A549 (cell line): ENCODE data around the gene PATE3. TPM values are rescaled to one million over a fixed set of nuclear protein-coding genes. Genes with fewer than 3 reads are reported as not detected.

Experiments
- ATAC-seq, 2 experiments: fragments of 200-7000 bp in 1 of 2; fragments of >200 bp in 1 of 2; cut with Nextera tagmentation in 1 of 2; cut with Tn5 transposase in 1 of 2; 3 replicates each; pipeline versions ENCODE4 v1.8.0 to v1.9.1; 2018 to 2020; ENCODE audit warnings: mild to moderate bottlenecking in 1 of 2, moderate library complexity in 1 of 2
- CTCF ChIA-PET: fragments of 300-600 bp; sonication (Branson Sonifier 250); formaldehyde crosslinking; extraction: SDS; loops from one replicate; lab custom pipeline; 2021; ENCODE audit warnings: antibody characterized with exemption, inconsistent platforms; lab: Yijun Ruan, JAX
- POLR2A ChIA-PET: fragments of 350-600 bp; formaldehyde crosslinking; extraction: SDS; loops from one replicate; lab custom pipeline; 2021; ENCODE audit warnings: antibody characterized with exemption, inconsistent platforms; lab: Yijun Ruan, JAX
- DNase-seq, 2 experiments: peaks; one replicate each; pipeline versions ENCODE4 v3.0.0 to v3.0.0-alpha.2; 2011 to 2016; ENCODE audit warnings: low read depth in 1 of 2, low spot score in 1 of 2
- FAIRE-seq: peaks from 2 replicates; lab custom pipeline; 2011; peaks lifted over from hg19 to GRCh38; lab: Jason Lieb, UNC
- H3K27ac ChIP-seq, 2 experiments: fragments of >200 bp; sonication (Bioruptor Twin); formaldehyde crosslinking; 3 replicates each; pipeline ENCODE4 v1.5.1; 2016 to 2017
- H3K4me1 ChIP-seq: fragments of >200 bp; sonication (Bioruptor Twin); formaldehyde crosslinking; 3 replicates; pipeline ENCODE4 v1.6.1; 2016
- H3K4me2 ChIP-seq: fragments of >200 bp; sonication (Bioruptor Twin); formaldehyde crosslinking; 3 replicates; pipeline ENCODE4 v1.6.1; 2016
- H3K4me3 ChIP-seq: fragments of >200 bp; sonication (Bioruptor Twin); formaldehyde crosslinking; 3 replicates; pipeline ENCODE4 v1.5.1; 2016
- H3K9me3 ChIP-seq: fragments of >200 bp; sonication (Bioruptor Twin); formaldehyde crosslinking; 3 replicates; pipeline ENCODE4 v1.6.1; 2016
- CBX2 ChIP-seq: fragments of 200-600 bp; sonication (generic); IDR thresholded peaks from 2 replicates; pipeline ENCODE4 v1.6.1; 2016; ENCODE audit warnings: low read depth, mild to moderate bottlenecking, borderline replicate concordance
- CEBPB ChIP-seq, 2 experiments: fragments of >200 bp in 1 of 2; sonication (Bioruptor Twin) in 1 of 2; formaldehyde crosslinking in 1 of 2; IDR thresholded peaks; 2 replicates each; pipeline ENCODE4 v1.6.1; 2012 to 2016
- E2F6 ChIP-seq: IDR thresholded peaks from 2 replicates; pipeline ENCODE4 v1.6.1; 2012; ENCODE audit warnings: low read depth, borderline replicate concordance
- ELK1 ChIP-seq: fragments of 150-350 bp; IDR thresholded peaks from 2 replicates; pipeline ENCODE4 v1.6.1; 2014; ENCODE audit warnings: low read depth, mild to moderate bottlenecking, low read length
- EP300 ChIP-seq, 2 experiments: fragments of >200 bp; sonication (Bioruptor Twin); formaldehyde crosslinking; IDR thresholded peaks; 2 replicates in 1 of 2; 3 replicates in 1 of 2; pipeline ENCODE4 v1.6.1; 2016 to 2017
- FOSB ChIP-seq: fragments of 250-450 bp; sonication (Bioruptor Pico); IDR thresholded peaks from 2 replicates; pipeline ENCODE4 v1.5.0; 2020; ENCODE audit warnings: mild to moderate bottlenecking, moderate library complexity
- FOXS1 ChIP-seq: fragments of 250-450 bp; sonication (Bioruptor Pico); IDR thresholded peaks from 2 replicates; pipeline ENCODE4 v1.5.0; 2020; ENCODE audit warnings: mild to moderate bottlenecking, moderate library complexity
- GATA3 ChIP-seq: IDR thresholded peaks from 2 replicates; pipeline ENCODE4 v1.6.1; 2012; ENCODE audit warnings: borderline replicate concordance
- HEYL ChIP-seq: fragments of 250-450 bp; sonication (Bioruptor Pico); IDR thresholded peaks from 2 replicates; pipeline ENCODE4 v1.8.0; 2021; ENCODE audit warnings: mild to moderate bottlenecking, moderate library complexity
- KDM1A ChIP-seq: fragments of 200-600 bp; sonication (generic); IDR thresholded peaks from 2 replicates; pipeline ENCODE4 v1.6.1; 2016; ENCODE audit warnings: low read depth, mild to moderate bottlenecking
- KDM5A ChIP-seq: fragments of 200-600 bp; sonication (generic); IDR thresholded peaks from 2 replicates; pipeline ENCODE4 v1.6.1; 2016; ENCODE audit warnings: antibody characterized with exemption, mild to moderate bottlenecking
- MYC ChIP-seq: IDR thresholded peaks from 2 replicates; pipeline ENCODE4 v1.6.1; 2012; ENCODE audit warnings: mild to moderate bottlenecking, inconsistent platforms, low read length, improper control_type of control experiment, borderline replicate concordance
- NPAS2 ChIP-seq: fragments of 250-450 bp; sonication (Bioruptor Pico); IDR thresholded peaks from 2 replicates; pipeline ENCODE4 v1.8.0; 2022; ENCODE audit warnings: mild to moderate bottlenecking, moderate library complexity, borderline replicate concordance
- NR3C1 ChIP-seq: fragments of >200 bp; sonication (Bioruptor Twin); formaldehyde crosslinking; IDR thresholded peaks from 3 replicates; pipeline ENCODE4 v1.6.1; 2017
- PHF8 ChIP-seq: fragments of 200-600 bp; sonication (generic); IDR thresholded peaks from 2 replicates; pipeline ENCODE4 v1.6.1; 2016; ENCODE audit warnings: low read depth, mild to moderate bottlenecking, antibody characterized with exemption, moderate library complexity, borderline replicate concordance
- SMC3 ChIP-seq: fragments of >200 bp; sonication (Bioruptor Twin); formaldehyde crosslinking; IDR thresholded peaks from 3 replicates; pipeline ENCODE4 v1.6.1; 2018; ENCODE audit warnings: inconsistent platforms
- SREBF2 ChIP-seq: fragments of 450-650 bp; IDR thresholded peaks from 2 replicates; pipeline ENCODE4 v1.6.1; 2014; ENCODE audit warnings: mild to moderate bottlenecking, moderate library complexity
- TP53 ChIP-seq: fragments of 250-450 bp; sonication (Bioruptor Pico); IDR thresholded peaks from 2 replicates; pipeline ENCODE4 v1.5.0; 2021; ENCODE audit warnings: mild to moderate bottlenecking, moderate library complexity
- ZC3H11A ChIP-seq: fragments of 450-650 bp; IDR thresholded peaks from 2 replicates; pipeline ENCODE4 v1.6.1; 2014; ENCODE audit warnings: antibody characterized with exemption, mild to moderate bottlenecking
- ZNF302 ChIP-seq: fragments of 250-450 bp; sonication (Bioruptor Pico); IDR thresholded peaks from 2 replicates; pipeline ENCODE4 v1.9.0; 2021; ENCODE audit warnings: inconsistent platforms, mild to moderate bottlenecking, moderate library complexity
- WGBS: methylation state at CpG from one replicate; pipeline ENCODE4 v1.1.6; 2017; ENCODE audit errors: missing lambda C conversion rate; 5-methylcytosine and 5-hydroxymethylcytosine counted together
- polyA plus RNA-seq, 4 experiments: library from polyadenylated mRNA; depleted of rRNA in 3 of 4; stranded (reverse); fragments of >200 nt; fragmentation: RNase III in 1 of 4; extraction: RNeasy Plus Mini Kit Qiagen cat#74134 plus additional on column Dnase treatment in 1 of 4; gene quantifications; 2 replicates in 3 of 4; 3 replicates in 1 of 4; pipeline ENCODE4 v1.2.3, GENCODE V29; 2011 to 2017
- TF ChIP-seq, protein P1 (sequence below): fragments of >200 bp; sonication (Bioruptor Twin); formaldehyde crosslinking; IDR thresholded peaks from 3 replicates; pipeline ENCODE4 v1.5.1; 2016
- TF ChIP-seq, protein P2 (sequence below): IDR thresholded peaks from 2 replicates; pipeline ENCODE4 v1.6.1; 2012
- TF ChIP-seq, protein P3 (sequence below): fragments of 450-650 bp; IDR thresholded peaks from 2 replicates; pipeline ENCODE4 v1.6.1; 2014; ENCODE audit warnings: antibody characterized with exemption
- TF ChIP-seq, protein P4 (sequence below): fragments of 200-600 bp; sonication (generic); IDR thresholded peaks from 2 replicates; pipeline ENCODE4 v1.6.1; 2016; ENCODE audit warnings: antibody characterized with exemption, mild to moderate bottlenecking, moderate library complexity
- TF ChIP-seq, protein P5 (sequence below): fragments of >200 bp; sonication (Bioruptor Twin); formaldehyde crosslinking; IDR thresholded peaks from 3 replicates; pipeline ENCODE4 v1.6.1; 2016

PATE3 gene
- polyA plus RNA-seq, 2 of the 4 experiments (the other 2 are of a cell fraction) = not detected

GRCh38 chr11:125807909-125808308 lies 20.0 kb downstream of the PATE3 start:
- Histone ChIP-seq H3K27ac (no peak overlapping the region), H3K9me3 (0 out of 3 replicates have a peak, but pooled peaks cover 14% of the 10 kb centered on the region), H3K4me2 (no peak overlapping the region), H3K4me1 (no peaks in the 10 kb centered on the region), H3K4me3 (no peak overlapping the region)
- FAIRE-seq (no peak), ATAC-seq (no peak), DNase-seq (no peak)
- no CpG with 5 or more reads among the region's 1 CpG for WGBS
- TF ChIP-seq EP300 (IDR thresholded peaks at IDR 0.05) (no peak), CEBPB (IDR thresholded peaks at IDR 0.05) (no peak), KDM1A (no peak), FOXS1 (no peak), E2F6 (no peak), HEYL (no peak), CBX2 (no peak), MYC (no peak), ZNF302 (no peak)
- TF ChIP-seq, protein P1, sequence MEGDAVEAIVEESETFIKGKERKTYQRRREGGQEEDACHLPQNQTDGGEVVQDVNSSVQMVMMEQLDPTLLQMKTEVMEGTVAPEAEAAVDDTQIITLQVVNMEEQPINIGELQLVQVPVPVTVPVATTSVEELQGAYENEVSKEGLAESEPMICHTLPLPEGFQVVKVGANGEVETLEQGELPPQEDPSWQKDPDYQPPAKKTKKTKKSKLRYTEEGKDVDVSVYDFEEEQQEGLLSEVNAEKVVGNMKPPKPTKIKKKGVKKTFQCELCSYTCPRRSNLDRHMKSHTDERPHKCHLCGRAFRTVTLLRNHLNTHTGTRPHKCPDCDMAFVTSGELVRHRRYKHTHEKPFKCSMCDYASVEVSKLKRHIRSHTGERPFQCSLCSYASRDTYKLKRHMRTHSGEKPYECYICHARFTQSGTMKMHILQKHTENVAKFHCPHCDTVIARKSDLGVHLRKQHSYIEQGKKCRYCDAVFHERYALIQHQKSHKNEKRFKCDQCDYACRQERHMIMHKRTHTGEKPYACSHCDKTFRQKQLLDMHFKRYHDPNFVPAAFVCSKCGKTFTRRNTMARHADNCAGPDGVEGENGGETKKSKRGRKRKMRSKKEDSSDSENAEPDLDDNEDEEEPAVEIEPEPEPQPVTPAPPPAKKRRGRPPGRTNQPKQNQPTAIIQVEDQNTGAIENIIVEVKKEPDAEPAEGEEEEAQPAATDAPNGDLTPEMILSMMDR = no peak
- TF ChIP-seq, protein P2, sequence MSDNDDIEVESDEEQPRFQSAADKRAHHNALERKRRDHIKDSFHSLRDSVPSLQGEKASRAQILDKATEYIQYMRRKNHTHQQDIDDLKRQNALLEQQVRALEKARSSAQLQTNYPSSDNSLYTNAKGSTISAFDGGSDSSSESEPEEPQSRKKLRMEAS = no peak
- TF ChIP-seq, protein P3, sequence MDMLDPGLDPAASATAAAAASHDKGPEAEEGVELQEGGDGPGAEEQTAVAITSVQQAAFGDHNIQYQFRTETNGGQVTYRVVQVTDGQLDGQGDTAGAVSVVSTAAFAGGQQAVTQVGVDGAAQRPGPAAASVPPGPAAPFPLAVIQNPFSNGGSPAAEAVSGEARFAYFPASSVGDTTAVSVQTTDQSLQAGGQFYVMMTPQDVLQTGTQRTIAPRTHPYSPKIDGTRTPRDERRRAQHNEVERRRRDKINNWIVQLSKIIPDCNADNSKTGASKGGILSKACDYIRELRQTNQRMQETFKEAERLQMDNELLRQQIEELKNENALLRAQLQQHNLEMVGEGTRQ = no peak
- ChIA-PET POLR2A (no interaction called here), CTCF (no interaction called here)

DNA sequence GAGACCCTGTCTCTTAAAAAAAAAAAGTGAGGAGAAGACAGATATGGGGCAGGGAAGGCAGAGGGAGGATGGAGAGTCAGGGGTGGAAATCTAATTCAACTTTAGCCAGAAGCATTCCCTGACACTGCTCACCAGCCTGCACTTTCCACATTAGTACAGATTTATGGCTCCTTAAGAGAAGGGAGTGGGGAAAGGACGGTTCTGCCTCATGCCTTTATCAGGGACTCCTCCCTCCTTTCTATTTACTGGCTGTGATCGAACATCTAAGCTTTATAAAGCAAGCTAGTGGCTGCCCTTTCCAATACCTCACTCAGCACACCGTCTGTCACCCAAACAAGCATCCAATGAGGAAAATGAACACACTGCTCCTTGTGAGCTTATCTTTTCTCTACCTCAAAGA lies 45.1 kb downstream of the PATE3 start, which contains the start of gene PATE4:
Gene PATE4, plus strand, starts transcription at position 301 of the 400 bp plus-strand sequence. Its CDS starts 44 bp downstream, at position 345.
- Histone ChIP-seq H3K4me1 (no peaks in the 10 kb centered on the region), H3K9me3 (no peaks in the 10 kb centered on the region), H3K4me3 (no peak within 1 kb of the TSS), H3K4me2 (no peak within 1 kb of the TSS), H3K27ac (no peak within 1 kb of the TSS)
- TF ChIP-seq FOSB (CRISPR knock-in tag) (no peak), PHF8 (no peak), NPAS2 (no peak), TP53 (CRISPR knock-in tag) (no peak), ZNF302 (no peak), E2F6 (no peak), SREBF2 (no peak), NR3C1 (no peak), SMC3 (no peak), KDM5A (no peak), ELK1 (no peak), FOXS1 (no peak), ZC3H11A (no peak), GATA3 (no peak), MYC (no peak)
- TF ChIP-seq, protein P4, sequence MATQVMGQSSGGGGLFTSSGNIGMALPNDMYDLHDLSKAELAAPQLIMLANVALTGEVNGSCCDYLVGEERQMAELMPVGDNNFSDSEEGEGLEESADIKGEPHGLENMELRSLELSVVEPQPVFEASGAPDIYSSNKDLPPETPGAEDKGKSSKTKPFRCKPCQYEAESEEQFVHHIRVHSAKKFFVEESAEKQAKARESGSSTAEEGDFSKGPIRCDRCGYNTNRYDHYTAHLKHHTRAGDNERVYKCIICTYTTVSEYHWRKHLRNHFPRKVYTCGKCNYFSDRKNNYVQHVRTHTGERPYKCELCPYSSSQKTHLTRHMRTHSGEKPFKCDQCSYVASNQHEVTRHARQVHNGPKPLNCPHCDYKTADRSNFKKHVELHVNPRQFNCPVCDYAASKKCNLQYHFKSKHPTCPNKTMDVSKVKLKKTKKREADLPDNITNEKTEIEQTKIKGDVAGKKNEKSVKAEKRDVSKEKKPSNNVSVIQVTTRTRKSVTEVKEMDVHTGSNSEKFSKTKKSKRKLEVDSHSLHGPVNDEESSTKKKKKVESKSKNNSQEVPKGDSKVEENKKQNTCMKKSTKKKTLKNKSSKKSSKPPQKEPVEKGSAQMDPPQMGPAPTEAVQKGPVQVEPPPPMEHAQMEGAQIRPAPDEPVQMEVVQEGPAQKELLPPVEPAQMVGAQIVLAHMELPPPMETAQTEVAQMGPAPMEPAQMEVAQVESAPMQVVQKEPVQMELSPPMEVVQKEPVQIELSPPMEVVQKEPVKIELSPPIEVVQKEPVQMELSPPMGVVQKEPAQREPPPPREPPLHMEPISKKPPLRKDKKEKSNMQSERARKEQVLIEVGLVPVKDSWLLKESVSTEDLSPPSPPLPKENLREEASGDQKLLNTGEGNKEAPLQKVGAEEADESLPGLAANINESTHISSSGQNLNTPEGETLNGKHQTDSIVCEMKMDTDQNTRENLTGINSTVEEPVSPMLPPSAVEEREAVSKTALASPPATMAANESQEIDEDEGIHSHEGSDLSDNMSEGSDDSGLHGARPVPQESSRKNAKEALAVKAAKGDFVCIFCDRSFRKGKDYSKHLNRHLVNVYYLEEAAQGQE = no peak
- TF ChIP-seq, protein P5, sequence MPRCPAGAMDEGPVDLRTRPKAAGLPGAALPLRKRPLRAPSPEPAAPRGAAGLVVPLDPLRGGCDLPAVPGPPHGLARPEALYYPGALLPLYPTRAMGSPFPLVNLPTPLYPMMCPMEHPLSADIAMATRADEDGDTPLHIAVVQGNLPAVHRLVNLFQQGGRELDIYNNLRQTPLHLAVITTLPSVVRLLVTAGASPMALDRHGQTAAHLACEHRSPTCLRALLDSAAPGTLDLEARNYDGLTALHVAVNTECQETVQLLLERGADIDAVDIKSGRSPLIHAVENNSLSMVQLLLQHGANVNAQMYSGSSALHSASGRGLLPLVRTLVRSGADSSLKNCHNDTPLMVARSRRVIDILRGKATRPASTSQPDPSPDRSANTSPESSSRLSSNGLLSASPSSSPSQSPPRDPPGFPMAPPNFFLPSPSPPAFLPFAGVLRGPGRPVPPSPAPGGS = no peak
- ChIA-PET POLR2A (no interaction called here), CTCF (no interaction called here)
- no peak for DNase-seq
- whole genome bisulfite sequencing = 20% methylated on average over 3 of the region's 3 CpGs
- FAIRE-seq = no peak
- ATAC-seq = no peak
